Activated naive CD4-positive, alpha-beta T cell treated with anti-CD3 and anti-CD28 coated beads, Interleukin-2, amount 50 U/mL, for 16 hours (primary cell): ENCODE measurements around the gene BCAS1.

ENCODE experiments used
- DNase-seq: peaks from one replicate; pipeline ENCODE4 v3.0.0-alpha.2; 2020

Gene BCAS1

GRCh38 chr20:53900380-53900999, 169.9 kb downstream of the BCAS1 start:
- no peak for DNase-seq

- DNase-seq, result peak; percentile 73
These were observed 170.8 kb downstream of the BCAS1 start for GRCh38 chr20:53899351-53900167.

GRCh38 chr20:53898556-53898931, 171.8 kb downstream of the BCAS1 start:
- no peak for DNase-seq

- DNase-seq, result no peak
These were observed 172.4 kb downstream of the BCAS1 start for GRCh38 chr20:53897884-53898555.

- DNase-seq, result no peak
These were observed 173.7 kb downstream of the BCAS1 start for GRCh38 chr20:53896647-53897046.

- DNase-seq, result no peak
These were observed 174.4 kb downstream of the BCAS1 start for GRCh38 chr20:53896041-53896440.

GRCh38 chr20:53895385-53895755, 175.0 kb downstream of the BCAS1 start:
- no peak for DNase-seq

GRCh38 chr20:53894707-53895384, 175.5 kb downstream of the BCAS1 start:
- no peak for DNase-seq
